Amygdala (tissue), 56 donors: Measurements from ENCODE around the gene MCUR1.
A peak's percentile ranks its signal among the peaks of the same experiment; 100 is the strongest.
"Not testable (repeated sequence)": the region's sequence is repeated elsewhere in the genome, so short reads cannot be mapped to it uniquely, and the experiment has no call there.

ENCODE experiments used
- DNase-seq, 56 donors: peaks; one replicate each; lab custom pipeline; 2025; lab: John Stamatoyannopoulos, UW

The MCUR1 gene

GRCh38 chr6:13829419-13829818 lies 15.1 kb upstream of the MCUR1 start:
- DNase-seq, result not testable (repeated sequence)

GRCh38 chr6:13828656-13829301 lies 14.4 kb upstream of the MCUR1 start:
- not testable (repeated sequence) for DNase-seq

- DNase-seq, result no peak
These were observed 12.7 kb upstream of the MCUR1 start for GRCh38 chr6:13827032-13827431.

DNA sequence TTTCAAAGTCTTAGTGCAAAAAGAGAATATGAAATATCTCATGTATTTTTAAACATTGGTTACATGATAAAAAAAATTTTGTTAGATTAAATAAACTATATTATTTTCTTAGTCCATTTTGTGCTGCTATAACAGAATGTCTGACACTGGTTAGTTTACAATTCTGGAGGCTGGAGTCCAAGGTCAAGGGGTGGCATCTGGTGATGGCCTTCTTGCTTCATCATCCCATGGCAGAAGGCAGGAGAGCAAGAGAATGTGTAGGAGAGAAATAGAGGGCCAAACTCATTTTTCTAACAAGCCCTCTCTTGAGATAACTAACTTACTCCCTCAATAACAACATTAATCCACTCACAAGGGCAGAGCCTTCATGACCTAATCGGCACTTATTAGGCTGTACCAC lies 11.5 kb upstream of the MCUR1 start:
- no peak for DNase-seq

GRCh38 chr6:13818341-13818740 lies 4.0 kb upstream of the MCUR1 start:
- no peak for DNase-seq

- DNase-seq, result no peak
These were observed 700 bp upstream of the MCUR1 start for GRCh38 chr6:13814938-13815575.

DNA sequence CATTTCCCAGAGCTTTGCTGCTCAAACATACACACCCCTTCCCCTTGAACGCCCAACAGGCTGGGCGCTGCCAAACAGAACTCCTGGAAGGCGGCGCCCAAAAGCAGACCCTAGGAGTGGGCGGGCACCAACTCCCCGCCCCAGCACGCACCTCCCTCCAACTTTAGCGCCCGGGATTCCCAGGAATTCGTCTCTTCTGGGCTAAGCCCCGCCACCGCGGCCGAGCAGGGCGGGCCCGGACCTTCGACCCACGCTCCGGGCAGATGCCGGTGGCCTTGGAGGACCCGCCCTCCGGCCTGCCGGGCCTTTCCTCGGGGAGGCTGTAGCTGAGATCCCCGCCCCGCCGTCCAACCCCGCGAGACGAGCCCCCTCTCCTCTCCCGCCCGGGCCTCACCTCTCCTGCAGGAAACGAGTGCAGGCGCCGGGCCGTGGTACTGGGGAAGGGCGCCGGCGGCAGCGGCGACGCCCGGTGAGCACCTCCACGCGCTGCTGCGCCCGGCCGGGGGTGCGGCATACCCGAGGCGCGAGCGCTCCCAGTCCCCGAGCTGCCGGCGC lies 659 bp downstream of the MCUR1 start:
- peak in 44 of 56 donors; percentile 6 to 79 (median 46) for DNase-seq

- no peak for DNase-seq
These were observed 1.3 kb downstream of the MCUR1 start for GRCh38 chr6:13813026-13813425.

DNA sequence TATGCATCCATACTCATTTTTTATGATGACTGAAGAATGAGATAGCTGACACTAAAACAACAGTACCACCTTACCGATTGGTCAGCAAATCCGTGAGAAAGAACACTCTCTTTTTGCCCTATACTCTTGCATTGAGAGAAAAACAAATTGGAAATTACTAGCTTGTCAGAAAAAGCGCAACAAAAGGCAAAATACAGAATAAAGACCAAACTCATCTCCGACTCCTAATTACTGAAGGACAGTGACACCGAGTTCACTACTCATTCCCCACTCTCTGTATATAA lies 2.1 kb downstream of the MCUR1 start:
- DNase-seq, result no peak

DNA sequence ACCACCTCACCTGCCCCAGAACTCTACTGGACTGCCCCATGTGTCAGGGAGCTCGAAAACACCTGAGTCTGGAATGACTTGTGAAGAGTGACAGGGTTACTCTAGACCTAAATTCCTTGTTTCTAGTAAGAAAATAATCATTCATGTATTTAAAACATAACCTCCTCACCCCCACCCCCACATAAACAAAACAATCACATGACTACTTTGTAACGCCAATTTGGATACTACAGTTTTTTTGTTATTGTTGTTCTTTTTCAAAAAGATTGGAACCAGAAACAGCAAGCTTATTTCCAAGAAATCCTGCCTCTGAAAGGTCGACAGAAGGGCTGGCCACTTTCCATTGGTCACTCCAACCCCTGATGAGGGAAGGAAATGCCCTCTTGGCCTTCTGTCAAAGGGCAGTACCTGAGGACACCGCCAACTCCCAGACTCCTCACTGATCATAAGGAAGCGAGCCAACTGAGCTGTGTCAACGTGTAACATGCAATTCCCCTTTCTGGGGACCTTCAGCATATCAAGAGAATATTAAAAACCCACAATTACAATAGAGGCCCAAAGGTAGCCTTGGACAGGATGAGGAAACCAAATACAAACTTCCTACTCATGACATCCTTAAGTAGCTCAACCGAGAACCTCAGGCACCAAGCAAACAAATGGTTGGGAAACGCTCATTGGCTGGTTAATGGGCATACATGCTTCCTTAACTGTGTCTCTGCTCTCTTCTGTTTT lies 2.6 kb downstream of the MCUR1 start:
- peak in 2 of 56 donors; percentile 9 to 34 for DNase-seq

DNA sequence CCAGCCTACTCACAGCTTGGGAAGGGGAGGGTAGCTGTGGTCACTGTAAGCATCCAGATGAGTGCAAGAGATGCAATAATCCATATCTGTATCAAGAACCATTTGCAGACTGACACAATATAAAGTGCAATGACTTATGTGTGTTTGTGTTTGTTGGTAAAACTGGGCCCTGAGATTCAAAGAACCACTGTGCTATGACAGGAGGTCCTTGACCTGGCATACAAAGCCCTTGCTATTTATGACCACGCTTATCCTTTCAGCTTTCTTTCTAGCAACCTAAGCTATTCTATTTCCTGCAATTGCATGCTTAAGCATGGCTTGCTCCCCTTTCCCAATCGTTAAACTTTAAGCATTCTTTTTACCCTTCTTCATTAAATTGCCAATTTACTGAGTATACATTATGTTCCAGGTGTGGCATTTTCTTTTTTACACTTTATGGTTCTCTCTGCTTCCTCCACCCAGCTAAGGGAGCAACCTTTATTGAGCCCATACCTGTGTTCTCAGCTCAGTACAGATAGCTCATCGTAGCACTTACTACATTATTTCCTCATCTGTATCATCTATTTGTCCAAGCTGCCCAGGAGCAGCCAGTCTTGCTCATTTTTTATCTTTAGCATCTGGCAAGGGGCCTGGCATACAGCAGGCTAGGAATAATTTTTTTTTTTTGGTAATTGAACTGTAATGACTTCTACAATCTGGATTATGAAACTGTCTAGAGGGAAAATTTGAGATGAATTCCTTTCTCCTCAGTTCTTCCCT lies 3.5 kb downstream of the MCUR1 start:
- no peak for DNase-seq

DNA sequence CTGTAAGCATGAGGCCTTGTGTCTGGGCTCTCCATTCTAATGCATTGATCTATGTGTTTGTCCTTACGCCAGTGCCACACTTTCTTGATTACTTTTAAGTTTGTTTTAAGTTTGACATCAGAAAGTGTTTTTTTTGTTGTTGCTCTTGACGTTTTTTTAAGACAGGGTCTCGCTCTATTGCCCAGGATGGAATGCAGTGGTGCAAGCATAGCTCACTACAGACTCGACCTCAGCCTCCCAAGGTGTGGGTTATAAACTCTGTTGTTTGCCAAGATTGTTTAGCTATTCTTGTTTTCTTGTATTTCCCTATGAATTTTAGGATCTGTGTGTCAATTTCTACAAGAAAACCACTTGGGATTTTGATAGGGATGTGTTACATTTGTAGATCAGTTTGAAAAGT lies 5.6 kb downstream of the MCUR1 start:
- DNase-seq, result no peak

GRCh38 chr6:13807696-13808095 lies 6.7 kb downstream of the MCUR1 start:
- no peak for DNase-seq

DNA sequence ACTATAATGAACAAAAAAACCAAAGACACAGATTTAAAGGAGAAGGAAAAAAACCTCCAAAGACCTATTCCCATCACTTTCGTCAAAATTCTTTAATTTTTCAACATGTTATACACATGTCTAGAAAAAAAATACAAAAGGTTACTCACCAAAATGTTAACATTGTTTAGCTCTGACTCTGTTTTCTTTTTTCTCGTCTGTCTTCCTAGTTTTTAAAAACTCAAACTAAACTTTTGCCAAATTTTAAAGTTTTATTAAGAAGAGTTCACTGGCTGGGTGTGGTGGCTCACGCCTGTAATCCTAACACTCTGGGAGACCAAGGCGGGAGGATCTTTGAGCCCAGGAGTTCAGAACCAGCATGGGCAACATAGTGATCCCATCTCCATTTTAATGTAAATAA lies 10.8 kb downstream of the MCUR1 start:
- DNase-seq, result no peak

GRCh38 chr6:13800615-13801014 lies 13.7 kb downstream of the MCUR1 start:
- no peak for DNase-seq

DNA sequence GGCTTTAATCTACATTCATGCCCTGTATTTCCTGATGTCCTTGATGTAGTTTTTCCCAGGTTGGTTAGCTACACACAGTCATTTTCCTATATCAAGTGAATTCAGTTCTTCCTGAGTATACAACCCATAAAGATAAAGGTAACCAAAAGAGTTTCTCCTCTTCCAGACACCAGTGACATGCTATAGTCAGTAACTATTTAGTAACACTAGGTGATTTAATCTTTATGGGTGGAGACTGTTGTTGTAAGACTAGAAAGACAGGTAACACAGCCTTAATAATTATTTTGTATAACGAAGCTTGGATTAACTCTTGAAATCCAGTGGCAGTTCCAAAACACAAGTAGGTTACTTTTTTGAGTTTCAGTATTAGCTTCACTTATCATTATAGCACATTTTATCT lies 17.6 kb downstream of the MCUR1 start:
- DNase-seq, result no peak

- DNase-seq, result peak in 52 of 56 donors; percentile 1 to 85 (median 43)
These were observed 19.2 kb downstream of the MCUR1 start for GRCh38 chr6:13795041-13795750.

- DNase-seq, result no peak
These were observed 20.2 kb downstream of the MCUR1 start for GRCh38 chr6:13794184-13794583.

DNA sequence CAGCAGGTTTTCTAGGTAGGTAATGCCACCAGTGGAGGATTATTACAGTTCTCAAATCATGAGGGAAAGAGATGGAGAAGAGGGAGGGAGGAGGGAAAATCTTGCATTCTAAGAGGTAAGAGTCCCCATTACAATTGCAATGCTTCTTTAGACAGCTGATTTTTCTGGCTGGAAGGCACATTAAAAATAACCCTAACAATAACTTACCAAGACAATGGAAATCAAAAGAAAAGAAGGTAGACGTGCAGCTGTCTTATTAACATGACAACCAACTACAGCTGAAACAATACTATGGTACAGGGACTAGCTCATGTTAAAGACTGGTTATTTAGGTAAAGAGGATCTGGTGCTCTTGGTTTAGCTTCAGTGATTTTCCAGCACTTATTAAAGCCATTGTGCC lies 24.6 kb downstream of the MCUR1 start:
- no peak for DNase-seq

DNA sequence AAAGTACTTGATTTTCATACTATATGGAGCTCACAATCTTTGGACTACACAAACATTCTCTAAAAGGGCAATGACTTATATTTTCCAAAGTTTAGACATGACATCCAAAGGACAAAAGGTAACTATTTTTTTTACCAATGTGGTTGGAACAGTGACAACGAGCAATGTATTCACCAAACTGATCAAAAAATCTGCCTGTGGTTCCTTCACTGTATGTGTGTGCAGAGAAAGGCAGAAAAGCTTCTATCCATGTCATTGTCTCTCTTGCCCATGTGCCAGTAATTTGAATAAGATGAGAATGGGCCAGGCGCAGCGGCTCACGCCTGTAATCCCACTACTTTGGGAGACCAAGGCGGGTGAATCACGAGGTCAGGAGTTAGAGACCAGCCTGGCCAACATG lies 25.5 kb downstream of the MCUR1 start:
- DNase-seq, result no peak
